Measurements from ENCODE around the gene MTRFR. TPM values are rescaled to one million over a fixed set of nuclear protein-coding genes. Genes with fewer than 3 reads are reported as not detected.

Gene MTRFR
- polyA plus RNA-seq, 1 donor: 15.9 TPM

DNA sequence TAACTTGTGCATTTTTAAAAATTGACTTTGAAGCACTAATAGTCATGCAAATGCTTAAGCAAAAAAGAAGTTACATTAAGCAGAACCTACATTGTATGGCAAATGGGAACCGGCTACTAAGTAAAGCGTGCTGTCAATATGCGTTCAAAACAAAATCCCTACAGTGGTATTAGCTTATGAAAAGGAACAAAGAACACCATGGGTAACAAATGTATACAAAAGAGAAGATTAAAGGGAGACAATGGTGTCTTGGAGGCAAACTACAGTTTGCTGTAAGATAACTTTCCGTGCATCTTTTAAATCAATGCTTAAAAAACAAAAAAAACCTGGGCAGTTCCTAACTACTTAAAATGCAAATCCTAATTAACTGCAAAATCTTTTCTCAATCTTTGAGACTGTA lies 28.0 kb downstream of the MTRFR start:
- WGBS (ENCODE audit: insufficient coverage, low lambda C conversion rate): 100% methylated on average over 3 of the region's 4 CpGs
- H3K27ac ChIP-seq (ENCODE audit: low read length): no peak overlapping the region
- no peaks in the 10 kb centered on the region for H3K9me3 ChIP-seq (ENCODE audit: control insufficient read depth, low read depth, low read length)
- no peaks in the 10 kb centered on the region for H3K4me1 ChIP-seq (ENCODE audit: control insufficient read depth, insufficient read depth, low read length)
- no peaks in the 10 kb centered on the region for H3K27me3 ChIP-seq (ENCODE audit: control insufficient read depth, insufficient read depth, low read length)
- H3K4me3 ChIP-seq (ENCODE audit: low read length): no peak overlapping the region
- DNase-seq: no peak
- H3K36me3 ChIP-seq (ENCODE audit: control insufficient read depth, insufficient read depth, low read length): peaks cover 71% of the 10 kb centered on the region

DNA sequence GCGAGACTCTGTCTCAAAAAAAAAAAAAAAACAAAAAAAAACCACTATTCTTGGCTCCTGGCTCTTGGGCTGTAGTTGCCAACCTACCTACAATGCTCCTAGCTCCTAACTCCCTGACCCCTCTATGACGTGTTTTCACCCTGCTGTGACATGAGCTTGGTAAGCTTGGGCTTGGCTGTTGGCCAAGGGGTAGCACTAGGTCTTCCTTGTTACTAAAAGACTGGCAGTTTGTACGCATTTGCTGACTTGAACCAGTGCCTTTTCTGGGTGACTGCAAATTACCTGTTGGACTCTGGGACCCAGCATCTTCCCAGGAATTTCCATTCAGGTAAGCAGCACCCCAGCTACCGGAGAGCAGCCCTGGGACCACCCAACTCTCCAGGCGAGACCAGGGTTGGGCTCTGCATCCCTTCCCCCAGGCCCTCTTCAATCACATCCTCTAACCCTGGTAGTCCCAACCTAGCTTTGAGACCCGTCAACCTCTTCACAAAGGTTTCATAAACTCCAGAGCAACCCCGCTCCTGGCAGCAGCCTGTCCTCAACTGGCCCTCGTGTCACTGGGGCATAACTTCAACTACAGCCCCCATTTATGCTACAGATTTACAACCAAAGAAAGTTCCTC lies 30.1 kb downstream of the MTRFR start:
- Histone ChIP-seq H3K36me3 (ENCODE audit: control insufficient read depth, insufficient read depth, low read length) (peaks cover 67% of the 10 kb centered on the region), H3K27me3 (ENCODE audit: control insufficient read depth, insufficient read depth, low read length) (no peaks in the 10 kb centered on the region), H3K9me3 (ENCODE audit: control insufficient read depth, low read depth, low read length) (no peaks in the 10 kb centered on the region), H3K4me3 (ENCODE audit: low read length) (no peak overlapping the region), H3K4me1 (ENCODE audit: control insufficient read depth, insufficient read depth, low read length) (no peaks in the 10 kb centered on the region), H3K27ac (ENCODE audit: low read length) (no peak overlapping the region)
- no peak for DNase-seq
- WGBS (ENCODE audit: insufficient coverage, low lambda C conversion rate): no CpG with 5 or more reads among the region's 8 CpGs

DNA sequence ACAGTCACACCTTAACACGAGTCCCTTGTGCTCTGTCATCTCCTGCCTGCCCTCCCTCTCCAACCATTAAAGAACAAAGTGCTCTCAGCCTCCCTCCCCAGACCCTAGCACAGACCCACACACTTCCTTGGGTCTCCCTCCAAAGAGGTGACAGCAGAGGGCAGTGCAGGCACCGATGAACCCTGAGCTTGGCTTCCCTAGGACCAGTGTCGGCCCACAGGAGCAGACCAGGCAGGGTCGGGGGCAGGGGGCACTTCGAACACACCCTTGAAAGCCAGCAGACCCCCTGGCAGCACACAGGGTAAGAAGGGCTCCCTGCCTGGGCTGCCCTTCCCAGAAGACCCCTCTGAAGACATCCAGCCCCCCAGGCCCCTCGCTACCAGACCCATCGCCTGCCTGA lies 31.4 kb downstream of the MTRFR start:
- Histone ChIP-seq H3K27ac (ENCODE audit: low read length) (no peak overlapping the region), H3K4me1 (ENCODE audit: control insufficient read depth, insufficient read depth, low read length) (peaks cover 5% of the 10 kb centered on the region), H3K4me3 (ENCODE audit: low read length) (no peak overlapping the region)

DNA sequence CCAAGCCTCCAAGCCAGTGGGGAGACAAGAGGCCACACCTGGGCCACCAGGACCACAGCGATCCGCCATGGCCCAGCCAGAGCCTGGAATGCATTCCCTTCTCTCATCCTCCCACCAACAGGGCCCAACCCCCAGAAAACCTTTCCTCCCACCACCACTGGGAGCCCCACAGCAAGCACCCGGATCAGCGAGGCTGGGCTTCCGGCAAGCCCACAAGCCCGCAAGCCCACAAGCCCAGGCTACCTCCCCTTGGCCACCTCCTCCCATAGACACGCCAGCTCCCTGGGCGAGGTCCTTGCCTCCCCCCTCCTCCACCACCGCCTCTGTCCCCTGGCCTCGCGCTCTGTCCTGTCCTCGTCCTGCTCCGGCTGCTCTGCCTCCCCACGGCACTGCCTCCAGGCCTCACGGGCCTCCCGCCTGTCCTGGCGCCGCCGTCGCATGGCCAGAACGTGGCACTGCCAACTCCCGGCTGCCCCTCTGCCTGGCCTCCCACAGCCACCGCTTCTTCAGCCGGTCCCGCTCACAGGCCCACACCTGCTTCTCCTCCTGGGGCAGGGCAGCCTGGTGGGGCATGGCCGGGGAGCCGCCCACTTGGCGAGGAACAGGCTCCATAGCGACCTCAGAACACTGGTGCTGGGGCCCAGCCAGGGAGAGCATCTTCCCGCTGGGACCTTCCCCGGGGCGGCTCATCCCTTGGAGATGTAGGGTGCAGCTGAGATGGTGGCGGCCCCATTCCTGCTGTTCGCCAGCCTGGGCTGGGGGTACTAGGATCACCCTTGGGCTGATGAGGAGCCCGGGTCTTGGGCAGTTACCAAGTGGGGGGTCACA lies 32.8 kb downstream of the MTRFR start:
- Histone ChIP-seq H3K27ac (ENCODE audit: low read length) (no peak overlapping the region), H3K4me1 (ENCODE audit: control insufficient read depth, insufficient read depth, low read length) (peaks cover 5% of the 10 kb centered on the region), H3K4me3 (ENCODE audit: low read length) (no peak overlapping the region), H3K36me3 (ENCODE audit: control insufficient read depth, insufficient read depth, low read length) (peaks cover 46% of the 10 kb centered on the region), H3K27me3 (ENCODE audit: control insufficient read depth, insufficient read depth, low read length) (no peaks in the 10 kb centered on the region), H3K9me3 (ENCODE audit: control insufficient read depth, low read depth, low read length) (no peaks in the 10 kb centered on the region)
- 100% methylated on average over 1 of the region's 35 CpGs for WGBS (ENCODE audit: insufficient coverage, low lambda C conversion rate)
- DNase-seq: no peak

More for the DNA sequence above, 31.4 kb downstream of the MTRFR start:
- DNase-seq: no peak
- 14% methylated on average over 1 of the region's 7 CpGs for WGBS (ENCODE audit: insufficient coverage, low lambda C conversion rate)
- peaks cover 54% of the 10 kb centered on the region for H3K36me3 ChIP-seq (ENCODE audit: control insufficient read depth, insufficient read depth, low read length)
- no peaks in the 10 kb centered on the region for H3K9me3 ChIP-seq (ENCODE audit: control insufficient read depth, low read depth, low read length)
- H3K27me3 ChIP-seq (ENCODE audit: control insufficient read depth, insufficient read depth, low read length): no peaks in the 10 kb centered on the region

DNA sequence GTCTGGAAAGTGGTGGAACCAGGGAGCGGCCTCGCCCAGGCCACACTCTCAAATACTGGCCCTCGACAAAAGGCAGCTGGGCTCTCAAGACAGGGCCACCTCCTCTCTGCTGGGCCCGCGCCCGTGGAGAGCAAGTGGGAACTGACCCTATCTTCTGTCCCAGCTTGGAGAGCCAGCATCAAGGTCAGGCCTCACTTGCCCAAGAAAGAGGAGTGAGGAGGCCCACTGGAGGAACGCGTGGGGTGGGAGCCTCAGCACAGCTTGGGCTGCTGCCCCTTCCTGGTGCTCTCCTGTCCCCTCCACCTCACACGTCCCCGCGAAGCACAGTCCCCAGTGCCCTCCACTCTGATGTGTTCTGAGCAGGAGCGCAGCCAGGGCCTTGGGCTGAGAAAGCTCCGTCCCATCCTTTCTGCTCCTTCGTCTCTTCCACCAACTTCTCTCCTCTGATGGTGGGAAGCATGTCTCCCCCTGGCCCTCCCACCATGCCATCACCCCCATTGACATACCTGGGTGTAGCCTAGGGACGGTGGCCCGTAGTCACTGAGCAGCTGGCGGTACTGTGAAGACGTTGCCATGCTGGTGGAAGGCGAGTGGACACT lies 33.5 kb downstream of the MTRFR start:
- Histone ChIP-seq H3K27me3 (ENCODE audit: control insufficient read depth, insufficient read depth, low read length) (no peaks in the 10 kb centered on the region), H3K27ac (ENCODE audit: low read length) (no peak overlapping the region), H3K4me3 (ENCODE audit: low read length) (no peak overlapping the region), H3K9me3 (ENCODE audit: control insufficient read depth, low read depth, low read length) (no peaks in the 10 kb centered on the region), H3K36me3 (ENCODE audit: control insufficient read depth, insufficient read depth, low read length) (peaks cover 39% of the 10 kb centered on the region), H3K4me1 (ENCODE audit: control insufficient read depth, insufficient read depth, low read length) (peaks cover 5% of the 10 kb centered on the region)
- WGBS (ENCODE audit: insufficient coverage, low lambda C conversion rate): no CpG with 5 or more reads among the region's 19 CpGs
- DNase-seq: no peak

DNA sequence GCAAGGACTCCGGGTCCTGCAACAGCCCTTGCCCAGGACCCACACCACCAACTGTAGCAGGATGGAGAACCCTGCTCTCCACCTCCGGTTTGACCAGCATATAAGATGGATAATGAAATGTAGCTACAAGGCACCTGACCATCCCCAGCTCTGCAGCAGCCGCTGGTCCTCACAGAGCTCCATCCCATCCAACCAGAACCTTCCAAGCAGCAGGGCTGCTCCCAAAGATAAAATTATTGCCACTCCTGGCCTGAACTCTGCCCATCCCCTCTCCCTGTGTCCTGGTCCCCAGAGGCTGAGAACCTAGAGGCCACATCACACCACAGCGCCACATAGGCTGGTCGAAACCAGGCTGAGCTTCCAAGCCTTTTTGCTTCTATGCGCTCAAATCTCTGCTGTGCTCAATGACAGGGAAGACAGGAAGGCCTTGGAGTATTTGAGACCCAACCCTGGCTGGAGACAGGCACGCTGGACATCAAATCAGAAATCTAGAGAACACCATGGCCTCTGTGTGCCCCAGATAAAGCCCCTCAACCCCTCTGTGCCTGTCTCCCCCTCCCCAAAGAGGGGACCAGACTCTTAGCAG lies 34.2 kb downstream of the MTRFR start:
- Histone ChIP-seq H3K4me3 (ENCODE audit: low read length) (no peak overlapping the region), H3K9me3 (ENCODE audit: control insufficient read depth, low read depth, low read length) (no peaks in the 10 kb centered on the region), H3K4me1 (ENCODE audit: control insufficient read depth, insufficient read depth, low read length) (peaks cover 8% of the 10 kb centered on the region), H3K27ac (ENCODE audit: low read length) (no peak overlapping the region), H3K36me3 (ENCODE audit: control insufficient read depth, insufficient read depth, low read length) (peaks cover 33% of the 10 kb centered on the region), H3K27me3 (ENCODE audit: control insufficient read depth, insufficient read depth, low read length) (no peaks in the 10 kb centered on the region)
- DNase-seq: no peak
- WGBS (ENCODE audit: insufficient coverage, low lambda C conversion rate): no CpG with 5 or more reads among the region's 7 CpGs

DNA sequence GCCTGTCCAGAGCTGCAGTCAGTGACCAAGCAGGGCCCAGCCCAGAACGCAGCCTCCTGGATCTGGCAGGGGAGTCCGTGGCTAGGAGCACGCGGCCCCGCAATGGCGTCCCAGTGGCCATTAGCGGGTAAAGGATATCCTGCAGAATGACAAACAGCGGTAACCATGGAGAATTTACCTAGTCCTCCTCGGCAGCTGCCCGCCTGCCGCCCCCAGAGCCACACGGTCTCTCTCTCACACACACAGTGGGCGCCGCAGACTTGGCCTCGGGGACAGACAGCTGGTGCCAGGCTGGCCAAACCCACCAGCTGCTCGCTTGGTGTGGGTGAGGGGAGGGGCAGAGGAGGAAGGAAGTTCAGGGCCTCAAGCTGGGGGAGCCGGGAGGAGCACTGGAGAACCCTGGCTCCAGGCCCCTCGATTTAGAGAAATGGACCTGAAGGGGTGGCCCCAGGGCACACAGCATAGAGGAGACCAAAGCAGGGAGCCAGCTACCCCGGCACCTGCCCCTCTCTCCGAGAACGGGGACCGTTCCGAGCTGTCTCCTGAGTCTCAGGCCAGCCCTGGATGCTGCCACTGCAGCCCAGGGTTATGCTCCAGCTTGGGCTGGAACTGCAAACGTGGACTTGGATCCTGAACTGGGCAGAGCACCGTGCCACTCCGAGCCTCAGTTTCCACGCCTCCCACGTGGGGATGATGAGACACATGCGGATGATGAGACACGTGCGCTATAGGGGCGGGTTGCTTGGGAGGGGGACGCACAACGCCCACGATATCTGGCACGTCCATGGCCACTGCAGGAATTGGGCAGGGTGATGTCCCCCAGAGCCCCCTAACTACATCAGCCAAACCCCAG lies 35.0 kb downstream of the MTRFR start:
- Histone ChIP-seq H3K9me3 (ENCODE audit: control insufficient read depth, low read depth, low read length) (no peaks in the 10 kb centered on the region), H3K27me3 (ENCODE audit: control insufficient read depth, insufficient read depth, low read length) (no peaks in the 10 kb centered on the region), H3K36me3 (ENCODE audit: control insufficient read depth, insufficient read depth, low read length) (peaks cover 27% of the 10 kb centered on the region), H3K27ac (ENCODE audit: low read length) (peak overlapping the region; percentile 12), H3K4me1 (ENCODE audit: control insufficient read depth, insufficient read depth, low read length) (peaks cover 9% of the 10 kb centered on the region), H3K4me3 (ENCODE audit: low read length) (no peak overlapping the region)
- no CpG with 5 or more reads among the region's 36 CpGs for WGBS (ENCODE audit: insufficient coverage, low lambda C conversion rate)
- no peak for DNase-seq

DNA sequence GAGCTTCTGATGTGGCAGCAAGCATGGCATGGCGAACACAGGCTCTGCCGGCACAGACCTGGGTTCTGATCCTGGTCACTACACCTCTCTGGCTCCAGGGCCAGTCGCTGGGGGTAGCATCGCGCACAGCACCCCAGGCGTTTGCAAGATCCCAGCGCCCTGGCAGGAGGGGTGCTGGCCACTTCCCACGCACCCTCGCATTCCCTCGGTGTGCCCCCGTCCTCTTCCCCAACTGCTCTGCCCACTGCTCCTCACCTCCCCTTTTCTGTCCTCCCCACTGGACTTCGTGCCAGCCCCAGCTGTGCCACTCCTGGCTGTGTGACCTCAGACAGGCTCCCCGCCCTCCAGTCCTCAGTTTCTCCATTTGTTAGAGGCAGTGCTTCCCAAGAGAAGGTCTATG lies 35.6 kb downstream of the MTRFR start:
- Histone ChIP-seq H3K9me3 (ENCODE audit: control insufficient read depth, low read depth, low read length) (no peaks in the 10 kb centered on the region), H3K4me3 (ENCODE audit: low read length) (no peak overlapping the region), H3K36me3 (ENCODE audit: control insufficient read depth, insufficient read depth, low read length) (peaks cover 22% of the 10 kb centered on the region), H3K4me1 (ENCODE audit: control insufficient read depth, insufficient read depth, low read length) (peaks cover 9% of the 10 kb centered on the region), H3K27ac (ENCODE audit: low read length) (peak overlapping the region; percentile 53), H3K27me3 (ENCODE audit: control insufficient read depth, insufficient read depth, low read length) (no peaks in the 10 kb centered on the region)
- WGBS (ENCODE audit: insufficient coverage, low lambda C conversion rate): no CpG with 5 or more reads among the region's 13 CpGs
- DNase-seq: no peak

DNA sequence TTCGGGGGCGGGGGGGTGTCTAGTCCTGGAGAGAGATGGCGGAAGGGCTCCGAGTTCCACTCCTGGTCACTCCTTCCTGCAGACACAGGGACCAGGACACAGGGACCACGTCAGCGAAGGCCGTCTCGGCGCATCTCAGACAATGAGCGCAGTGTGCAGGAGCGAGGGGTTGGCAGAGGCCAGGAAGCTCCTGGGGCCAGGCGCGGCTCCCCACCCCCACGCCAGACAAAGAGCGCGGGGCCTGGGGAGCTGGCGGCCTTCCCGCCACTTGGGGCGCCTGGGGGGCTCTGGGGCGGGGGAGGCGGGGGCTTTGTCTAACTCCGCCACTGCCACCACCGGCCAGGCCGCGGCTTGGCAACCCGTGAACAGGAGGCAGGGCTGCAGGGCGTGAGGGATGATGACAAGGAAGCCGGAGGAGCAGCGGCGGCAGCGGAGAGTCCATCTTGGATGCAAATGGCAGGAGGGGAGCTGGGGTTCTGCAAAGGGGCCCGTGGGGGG lies 36.2 kb downstream of the MTRFR start:
- Histone ChIP-seq H3K9me3 (ENCODE audit: control insufficient read depth, low read depth, low read length) (no peaks in the 10 kb centered on the region), H3K4me3 (ENCODE audit: low read length) (peak overlapping the region; percentile 69), H3K27me3 (ENCODE audit: control insufficient read depth, insufficient read depth, low read length) (no peaks in the 10 kb centered on the region), H3K27ac (ENCODE audit: low read length) (peak overlapping the region; percentile 53), H3K4me1 (ENCODE audit: control insufficient read depth, insufficient read depth, low read length) (peaks cover 9% of the 10 kb centered on the region), H3K36me3 (ENCODE audit: control insufficient read depth, insufficient read depth, low read length) (peaks cover 21% of the 10 kb centered on the region)
- WGBS (ENCODE audit: insufficient coverage, low lambda C conversion rate): no CpG with 5 or more reads among the region's 32 CpGs
- peak; percentile 57 to 68 for DNase-seq

DNA sequence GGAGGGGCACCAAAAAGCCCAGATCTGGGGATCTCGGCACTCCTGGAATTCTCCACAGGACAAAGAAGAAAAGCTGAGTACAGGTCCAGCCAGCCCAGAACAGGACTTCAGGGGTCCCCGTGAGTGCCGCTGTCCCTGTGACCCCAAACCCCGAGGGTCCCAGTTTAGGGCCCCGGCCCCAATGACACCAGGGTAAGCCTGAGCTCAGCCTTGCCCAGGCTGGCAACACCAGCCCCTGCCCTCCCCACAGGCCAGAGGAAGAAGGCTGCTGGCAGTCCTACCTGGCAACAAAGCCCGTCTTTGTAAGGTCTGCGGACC lies 36.6 kb downstream of the MTRFR start:
- WGBS (ENCODE audit: insufficient coverage, low lambda C conversion rate): no CpG with 5 or more reads among the region's 7 CpGs
- Histone ChIP-seq H3K27ac (ENCODE audit: low read length) (peak overlapping the region; percentile 53), H3K4me1 (ENCODE audit: control insufficient read depth, insufficient read depth, low read length) (peaks cover 9% of the 10 kb centered on the region), H3K36me3 (ENCODE audit: control insufficient read depth, insufficient read depth, low read length) (peaks cover 17% of the 10 kb centered on the region), H3K4me3 (ENCODE audit: low read length) (peak overlapping the region; percentile 69), H3K27me3 (ENCODE audit: control insufficient read depth, insufficient read depth, low read length) (no peaks in the 10 kb centered on the region), H3K9me3 (ENCODE audit: control insufficient read depth, low read depth, low read length) (no peaks in the 10 kb centered on the region)
- no peak for DNase-seq
